ENCODE measurements around the gene HAPLN1.
A peak's percentile ranks its signal among the peaks of the same experiment; 100 is the strongest.

DNA sequence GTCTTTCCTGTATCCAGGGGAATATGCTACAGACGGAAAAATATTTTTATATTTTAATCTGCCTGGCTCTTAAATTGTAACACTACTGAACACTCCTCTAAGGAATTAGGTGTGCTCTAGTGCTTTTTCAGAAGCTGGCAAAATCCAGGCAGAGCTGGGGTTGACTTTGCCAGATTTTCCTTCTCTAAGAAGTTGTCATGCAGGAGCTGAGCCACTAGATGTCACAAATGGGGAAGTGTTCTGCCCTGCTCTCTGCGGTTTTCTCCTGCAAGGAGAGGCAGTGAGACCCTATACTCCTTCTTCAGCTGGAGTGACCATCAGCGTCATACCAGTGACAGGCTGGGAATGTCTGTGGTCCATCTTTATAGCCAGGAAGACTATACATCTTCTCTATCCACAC, 112.5 kb downstream of the HAPLN1 start:
- TF ChIP-seq, protein P1, sequence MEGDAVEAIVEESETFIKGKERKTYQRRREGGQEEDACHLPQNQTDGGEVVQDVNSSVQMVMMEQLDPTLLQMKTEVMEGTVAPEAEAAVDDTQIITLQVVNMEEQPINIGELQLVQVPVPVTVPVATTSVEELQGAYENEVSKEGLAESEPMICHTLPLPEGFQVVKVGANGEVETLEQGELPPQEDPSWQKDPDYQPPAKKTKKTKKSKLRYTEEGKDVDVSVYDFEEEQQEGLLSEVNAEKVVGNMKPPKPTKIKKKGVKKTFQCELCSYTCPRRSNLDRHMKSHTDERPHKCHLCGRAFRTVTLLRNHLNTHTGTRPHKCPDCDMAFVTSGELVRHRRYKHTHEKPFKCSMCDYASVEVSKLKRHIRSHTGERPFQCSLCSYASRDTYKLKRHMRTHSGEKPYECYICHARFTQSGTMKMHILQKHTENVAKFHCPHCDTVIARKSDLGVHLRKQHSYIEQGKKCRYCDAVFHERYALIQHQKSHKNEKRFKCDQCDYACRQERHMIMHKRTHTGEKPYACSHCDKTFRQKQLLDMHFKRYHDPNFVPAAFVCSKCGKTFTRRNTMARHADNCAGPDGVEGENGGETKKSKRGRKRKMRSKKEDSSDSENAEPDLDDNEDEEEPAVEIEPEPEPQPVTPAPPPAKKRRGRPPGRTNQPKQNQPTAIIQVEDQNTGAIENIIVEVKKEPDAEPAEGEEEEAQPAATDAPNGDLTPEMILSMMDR (IDR thresholded peaks at IDR 0.05; ENCODE audit: poor library complexity) = peak; percentile 63
- no peak for TF ChIP-seq EZH2phosphoT487 (IDR thresholded peaks at IDR 0.05; ENCODE audit: low read depth, severe bottlenecking, unreplicated experiment)
- no peak for TF ChIP-seq EZH2 (IDR thresholded peaks at IDR 0.05; ENCODE audit: borderline replicate concordance)
